ENCODE data around the gene DUSP1.

DUSP1 gene

DNA sequence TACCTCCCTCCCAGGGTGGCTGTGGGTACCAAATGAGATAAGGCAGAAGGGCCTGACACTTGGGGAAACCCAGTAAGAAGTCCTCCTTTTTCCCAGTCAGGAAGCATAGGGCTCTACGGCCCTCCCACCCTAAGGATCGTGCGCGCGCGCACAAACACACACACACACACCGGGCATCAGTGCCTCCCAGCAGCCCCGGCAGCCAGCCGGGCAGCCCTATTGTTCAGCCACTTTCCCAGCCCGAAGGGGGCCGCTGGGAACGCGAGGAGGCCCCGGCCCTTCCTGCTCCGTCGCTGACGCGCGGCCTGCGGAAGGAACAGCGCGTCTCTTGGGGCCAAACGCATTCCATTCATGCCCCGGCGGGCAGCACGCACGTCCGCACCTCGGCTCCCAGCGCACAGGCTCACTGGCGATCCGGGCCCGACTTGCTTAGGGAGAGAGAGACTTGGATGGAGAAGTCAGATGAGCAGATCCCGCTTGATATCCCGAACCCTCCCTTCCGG is 22.6 kb downstream of the DUSP1 start:
- TF ChIP-seq YY1 (IDR thresholded peaks at IDR 0.05; ENCODE audit: insufficient read depth, insufficient read length) = no peak
- TF ChIP-seq ZNF274 (IDR thresholded peaks at IDR 0.05; ENCODE audit: low read depth, low read length) = no peak
- TF ChIP-seq SUZ12 (IDR thresholded peaks at IDR 0.05; ENCODE audit: extremely low read depth, insufficient read depth, insufficient read length) = no peak
- Histone ChIP-seq H3K4me3 (ENCODE audit: insufficient read length, low read depth) (no peak overlapping the region), H3K36me3 (ENCODE audit: insufficient read depth, insufficient read length, low read length) (no peaks in the 10 kb centered on the region), H3K9ac (ENCODE audit: insufficient read length, low read depth) (no peak overlapping the region), H3K9me3 (ENCODE audit: insufficient read depth, low read length) (peaks cover 6% of the 10 kb centered on the region), H3K4me1 (ENCODE audit: insufficient read depth, insufficient read length) (no peaks in the 10 kb centered on the region), H3K27me3 (ENCODE audit: insufficient read depth, insufficient read length) (no peaks in the 10 kb centered on the region)
- no peak for DNase-seq (ENCODE audit: low read depth, low spot score)

DNA sequence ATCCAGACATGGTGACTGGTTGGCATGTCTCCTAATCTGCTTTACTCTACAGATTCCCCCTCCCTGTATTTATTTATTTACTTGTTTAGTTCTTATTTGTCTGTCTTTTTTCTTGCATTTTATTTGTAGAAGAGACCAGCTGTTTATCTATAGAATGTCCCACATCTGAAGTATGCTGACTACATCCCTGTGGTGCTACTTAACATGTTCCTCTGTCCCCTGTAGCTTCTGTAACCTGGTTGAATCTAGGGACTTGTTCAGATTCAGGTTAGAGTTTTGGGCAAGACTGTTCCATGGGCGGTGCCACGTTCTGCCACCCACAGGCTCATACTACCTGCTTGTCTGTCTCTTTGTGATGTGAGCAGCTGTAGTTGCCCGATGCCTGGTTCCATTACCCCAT is 23.5 kb downstream of the DUSP1 start:
- Histone ChIP-seq H3K9ac (ENCODE audit: insufficient read length, low read depth) (no peak overlapping the region), H3K27me3 (ENCODE audit: insufficient read depth, insufficient read length) (no peaks in the 10 kb centered on the region), H3K9me3 (ENCODE audit: insufficient read depth, low read length) (peaks cover 6% of the 10 kb centered on the region), H3K36me3 (ENCODE audit: insufficient read depth, insufficient read length, low read length) (no peaks in the 10 kb centered on the region), H3K4me1 (ENCODE audit: insufficient read depth, insufficient read length) (no peaks in the 10 kb centered on the region), H3K4me3 (ENCODE audit: insufficient read length, low read depth) (no peak overlapping the region)
- DNase-seq (ENCODE audit: low read depth, low spot score) = no peak
- TF ChIP-seq YY1 (IDR thresholded peaks at IDR 0.05; ENCODE audit: insufficient read depth, insufficient read length) (no peak), SUZ12 (IDR thresholded peaks at IDR 0.05; ENCODE audit: extremely low read depth, insufficient read depth, insufficient read length) (no peak), ZNF274 (IDR thresholded peaks at IDR 0.05; ENCODE audit: low read depth, low read length) (no peak)

GRCh38 chr5:172746725-172747124 is 24.3 kb downstream of the DUSP1 start:
- no peak for TF ChIP-seq SUZ12 (IDR thresholded peaks at IDR 0.05; ENCODE audit: extremely low read depth, insufficient read depth, insufficient read length)
- no peak for TF ChIP-seq ZNF274 (IDR thresholded peaks at IDR 0.05; ENCODE audit: low read depth, low read length)
- no peak for TF ChIP-seq YY1 (IDR thresholded peaks at IDR 0.05; ENCODE audit: insufficient read depth, insufficient read length)
- no peaks in the 10 kb centered on the region for H3K36me3 ChIP-seq (ENCODE audit: insufficient read depth, insufficient read length, low read length)
- no peak for DNase-seq (ENCODE audit: low read depth, low spot score)

DNA sequence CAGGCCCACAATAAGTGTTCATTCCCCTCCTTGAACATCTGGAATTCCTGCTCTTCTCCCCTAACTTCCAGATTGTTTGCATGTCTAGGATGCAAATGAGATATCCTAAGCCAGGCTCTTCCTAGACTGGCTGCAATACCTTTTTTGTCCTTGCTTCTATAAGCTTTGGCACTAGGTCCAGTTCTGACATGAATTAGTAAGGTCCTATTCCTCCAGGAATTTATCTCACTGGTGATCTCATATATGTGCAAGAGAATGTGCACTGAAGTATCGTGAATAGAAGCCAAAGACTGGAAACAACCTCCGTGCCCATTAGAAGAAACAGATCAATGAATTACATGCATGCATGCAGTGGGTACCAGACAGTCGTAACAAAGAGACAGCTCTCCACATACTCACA is 25.2 kb downstream of the DUSP1 start:
- H3K4me1 ChIP-seq (ENCODE audit: insufficient read depth, insufficient read length) = no peaks in the 10 kb centered on the region
- H3K9me3 ChIP-seq (ENCODE audit: insufficient read depth, low read length) = peaks cover 6% of the 10 kb centered on the region
- DNase-seq (ENCODE audit: low read depth, low spot score) = no peak
- H3K27me3 ChIP-seq (ENCODE audit: insufficient read depth, insufficient read length) = no peaks in the 10 kb centered on the region
- H3K4me3 ChIP-seq (ENCODE audit: insufficient read length, low read depth) = no peak overlapping the region
- no peaks in the 10 kb centered on the region for H3K36me3 ChIP-seq (ENCODE audit: insufficient read depth, insufficient read length, low read length)
- no peak overlapping the region for H3K9ac ChIP-seq (ENCODE audit: insufficient read length, low read depth)
- TF ChIP-seq ZNF274 (IDR thresholded peaks at IDR 0.05; ENCODE audit: low read depth, low read length) (no peak), YY1 (IDR thresholded peaks at IDR 0.05; ENCODE audit: insufficient read depth, insufficient read length) (no peak), SUZ12 (IDR thresholded peaks at IDR 0.05; ENCODE audit: extremely low read depth, insufficient read depth, insufficient read length) (no peak)

More at GRCh38 chr5:172746725-172747124, 24.3 kb downstream of the DUSP1 start:
- no peaks in the 10 kb centered on the region for H3K4me1 ChIP-seq (ENCODE audit: insufficient read depth, insufficient read length)
- peaks cover 6% of the 10 kb centered on the region for H3K9me3 ChIP-seq (ENCODE audit: insufficient read depth, low read length)
- H3K4me3 ChIP-seq (ENCODE audit: insufficient read length, low read depth) = no peak overlapping the region
- H3K9ac ChIP-seq (ENCODE audit: insufficient read length, low read depth) = no peak overlapping the region
- no peaks in the 10 kb centered on the region for H3K27me3 ChIP-seq (ENCODE audit: insufficient read depth, insufficient read length)

- H3K36me3 ChIP-seq (ENCODE audit: insufficient read depth, insufficient read length, low read length) = no peaks in the 10 kb centered on the region
- no peaks in the 10 kb centered on the region for H3K4me1 ChIP-seq (ENCODE audit: insufficient read depth, insufficient read length)
- no peak overlapping the region for H3K4me3 ChIP-seq (ENCODE audit: insufficient read length, low read depth)
- peaks cover 6% of the 10 kb centered on the region for H3K9me3 ChIP-seq (ENCODE audit: insufficient read depth, low read length)
- DNase-seq (ENCODE audit: low read depth, low spot score) = no peak
- no peaks in the 10 kb centered on the region for H3K27me3 ChIP-seq (ENCODE audit: insufficient read depth, insufficient read length)
- TF ChIP-seq ZNF274 (IDR thresholded peaks at IDR 0.05; ENCODE audit: low read depth, low read length) (no peak), YY1 (IDR thresholded peaks at IDR 0.05; ENCODE audit: insufficient read depth, insufficient read length) (no peak), SUZ12 (IDR thresholded peaks at IDR 0.05; ENCODE audit: extremely low read depth, insufficient read depth, insufficient read length) (no peak)
- H3K9ac ChIP-seq (ENCODE audit: insufficient read length, low read depth) = no peak overlapping the region
Observed at GRCh38 chr5:172745406-172745805, 25.6 kb downstream of the DUSP1 start.

- H3K9ac ChIP-seq (ENCODE audit: insufficient read length, low read depth) = no peak overlapping the region
- H3K9me3 ChIP-seq (ENCODE audit: insufficient read depth, low read length) = peaks cover 6% of the 10 kb centered on the region
- H3K36me3 ChIP-seq (ENCODE audit: insufficient read depth, insufficient read length, low read length) = no peaks in the 10 kb centered on the region
- no peak for DNase-seq (ENCODE audit: low read depth, low spot score)
- no peak overlapping the region for H3K4me3 ChIP-seq (ENCODE audit: insufficient read length, low read depth)
- no peak for TF ChIP-seq YY1 (IDR thresholded peaks at IDR 0.05; ENCODE audit: insufficient read depth, insufficient read length)
- TF ChIP-seq SUZ12 (IDR thresholded peaks at IDR 0.05; ENCODE audit: extremely low read depth, insufficient read depth, insufficient read length) = no peak
- TF ChIP-seq ZNF274 (IDR thresholded peaks at IDR 0.05; ENCODE audit: low read depth, low read length) = no peak
- H3K27me3 ChIP-seq (ENCODE audit: insufficient read depth, insufficient read length) = no peaks in the 10 kb centered on the region
- H3K4me1 ChIP-seq (ENCODE audit: insufficient read depth, insufficient read length) = no peaks in the 10 kb centered on the region
Observed at GRCh38 chr5:172744123-172745104, 26.6 kb downstream of the DUSP1 start.

All from NT2/D1 (cell line).